ENCODE data around the gene PACC1.
"Not testable (repeated sequence)": the region's sequence is repeated elsewhere in the genome, so short reads cannot be mapped to it uniquely, and the experiment has no call there.

Gene PACC1

GRCh38 chr1:212395678-212396437 is 18.8 kb downstream of the PACC1 start:
- DNase-seq = not testable (repeated sequence)

- no peak for DNase-seq
Observed at GRCh38 chr1:212388985-212389716, 25.5 kb downstream of the PACC1 start.

GRCh38 chr1:212386029-212386428 is 28.7 kb downstream of the PACC1 start:
- no peak for DNase-seq

DNA sequence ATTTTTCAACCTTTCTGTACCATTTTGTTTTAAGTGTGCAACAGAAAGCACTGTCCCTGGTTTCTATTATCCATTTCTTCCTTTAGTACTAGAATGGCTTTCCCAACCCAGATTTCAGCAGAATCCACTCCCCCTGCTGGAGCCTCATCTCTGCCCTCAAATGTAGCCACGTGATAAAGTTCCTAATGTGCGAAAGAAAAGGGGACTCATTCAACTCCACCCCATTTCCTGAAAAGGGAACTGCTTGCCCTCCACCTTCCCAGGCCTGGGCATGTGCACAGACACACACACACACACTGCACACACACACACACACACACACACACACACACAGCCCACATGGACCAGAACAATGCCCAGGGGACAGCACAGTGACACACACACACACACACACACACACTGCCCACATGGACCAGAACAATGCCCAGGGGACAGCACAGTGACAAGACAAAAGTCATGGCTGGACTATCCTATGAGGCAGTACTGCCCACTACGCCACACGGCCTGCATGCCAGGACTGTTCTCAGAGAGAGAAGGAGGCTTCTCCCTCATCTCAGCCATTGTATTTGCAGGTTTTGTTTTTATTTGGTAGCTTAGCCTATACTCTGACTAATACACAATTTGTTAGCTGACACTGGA is 33.2 kb downstream of the PACC1 start:
- no peak for DNase-seq

DNA sequence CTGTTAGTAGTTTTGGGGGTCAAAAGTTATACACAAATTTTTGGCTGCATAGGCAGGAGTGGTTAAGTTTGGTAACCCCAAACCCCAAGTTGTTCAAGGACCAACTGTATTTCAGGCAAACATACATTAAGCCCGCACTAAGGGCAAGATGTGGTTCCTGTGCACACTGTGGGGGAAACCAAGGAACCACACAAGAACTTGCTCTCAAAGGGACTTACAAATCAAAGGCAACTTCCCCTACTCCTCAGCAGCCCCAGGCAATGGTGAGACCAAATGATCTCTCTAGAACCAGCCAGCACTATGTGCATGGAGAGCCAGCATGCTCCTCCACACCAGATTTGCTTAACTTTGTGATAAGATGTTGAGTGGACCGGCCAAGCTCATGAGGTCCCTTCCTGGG is 35.3 kb downstream of the PACC1 start:
- no peak for DNase-seq

DNA sequence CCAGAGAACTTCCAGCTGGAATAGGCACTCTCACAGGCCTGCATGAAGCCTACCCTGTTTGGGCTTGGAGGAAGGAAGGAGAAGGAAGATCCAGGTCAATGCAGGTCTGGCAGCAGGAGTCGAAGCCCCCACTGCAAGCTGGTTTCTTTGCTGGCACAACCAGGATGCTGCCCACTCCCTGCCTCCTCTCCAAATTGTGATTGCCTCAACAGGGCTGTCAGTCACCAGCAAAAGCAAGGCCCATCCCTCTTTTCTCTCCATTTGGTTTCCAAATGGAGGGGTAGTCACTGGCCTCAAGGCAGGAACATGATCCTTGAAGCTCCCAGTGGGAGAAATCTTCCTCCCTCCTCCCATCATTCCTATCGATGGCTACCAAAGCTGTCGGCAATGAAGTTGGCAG is 37.0 kb downstream of the PACC1 start:
- DNase-seq = no peak

- no peak for DNase-seq
Observed at GRCh38 chr1:212375986-212376385, 38.7 kb downstream of the PACC1 start.

GRCh38 chr1:212368073-212368484 is 46.6 kb downstream of the PACC1 start:
- peak; percentile 21 for DNase-seq

DNA sequence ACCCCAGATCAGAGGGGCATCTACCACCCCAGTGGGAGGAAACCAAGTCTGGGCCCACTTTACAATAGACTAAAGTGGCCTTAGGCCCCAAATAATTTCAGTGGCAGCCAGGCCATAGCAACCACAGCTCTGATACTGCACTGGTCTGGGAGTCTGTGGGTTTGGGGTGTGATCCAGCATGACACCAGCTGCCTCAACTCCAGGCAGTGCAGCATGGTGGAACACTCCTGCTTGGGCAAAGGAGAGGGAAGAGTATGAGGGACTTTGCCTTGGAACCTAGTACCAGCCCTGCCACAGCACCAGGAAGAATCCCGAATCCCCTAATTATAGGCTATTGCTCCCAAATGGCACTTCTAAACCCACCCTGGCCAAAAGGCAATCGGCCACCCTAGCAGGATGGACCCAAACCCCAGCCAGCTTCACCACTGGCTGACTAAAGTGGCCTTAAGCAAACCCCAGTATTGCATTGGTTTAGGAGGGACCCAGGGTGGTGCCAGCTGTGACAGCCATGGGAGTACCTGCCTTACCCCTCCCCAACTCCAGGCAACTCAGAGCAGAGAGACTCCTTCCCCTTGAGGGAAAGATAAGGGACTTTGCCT is 47.1 kb downstream of the PACC1 start:
- no peak for DNase-seq

- no peak for DNase-seq
Observed at GRCh38 chr1:212366901-212367300, 47.8 kb downstream of the PACC1 start.

- DNase-seq = no peak
Observed at GRCh38 chr1:212364985-212365384, 49.7 kb downstream of the PACC1 start.

DNA sequence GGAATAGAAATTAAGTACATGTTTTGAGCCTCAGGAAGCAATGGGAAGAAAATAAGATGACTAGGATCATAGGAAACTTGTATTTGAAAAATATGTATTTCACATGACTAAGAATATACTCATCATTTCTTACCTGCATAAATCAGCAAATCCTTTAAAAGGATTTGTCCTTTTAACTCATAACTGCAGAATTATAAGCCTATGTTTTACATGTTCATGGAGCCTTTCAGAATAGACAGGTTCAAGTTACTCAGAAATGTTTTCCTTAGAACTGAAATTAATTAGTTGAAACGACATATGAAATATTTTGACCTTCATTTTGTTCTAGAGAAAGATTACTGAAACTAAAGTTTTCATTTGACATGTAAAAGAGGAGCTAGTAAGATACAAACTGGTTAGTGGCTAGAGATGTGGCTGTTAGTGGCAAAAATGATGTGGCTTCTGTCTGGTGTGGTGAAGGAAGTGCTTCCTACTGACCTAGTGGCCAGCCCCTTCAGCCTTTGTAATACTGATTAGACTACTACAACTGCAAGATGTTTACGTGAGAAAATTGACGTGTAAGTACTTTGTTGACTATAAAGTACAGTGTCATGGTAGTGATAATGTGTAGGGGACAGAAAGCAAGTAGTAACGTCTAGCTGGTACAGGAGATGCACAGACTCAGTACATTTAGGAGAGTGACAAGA is 54.7 kb downstream of the PACC1 start:
- no peak for DNase-seq

DNA sequence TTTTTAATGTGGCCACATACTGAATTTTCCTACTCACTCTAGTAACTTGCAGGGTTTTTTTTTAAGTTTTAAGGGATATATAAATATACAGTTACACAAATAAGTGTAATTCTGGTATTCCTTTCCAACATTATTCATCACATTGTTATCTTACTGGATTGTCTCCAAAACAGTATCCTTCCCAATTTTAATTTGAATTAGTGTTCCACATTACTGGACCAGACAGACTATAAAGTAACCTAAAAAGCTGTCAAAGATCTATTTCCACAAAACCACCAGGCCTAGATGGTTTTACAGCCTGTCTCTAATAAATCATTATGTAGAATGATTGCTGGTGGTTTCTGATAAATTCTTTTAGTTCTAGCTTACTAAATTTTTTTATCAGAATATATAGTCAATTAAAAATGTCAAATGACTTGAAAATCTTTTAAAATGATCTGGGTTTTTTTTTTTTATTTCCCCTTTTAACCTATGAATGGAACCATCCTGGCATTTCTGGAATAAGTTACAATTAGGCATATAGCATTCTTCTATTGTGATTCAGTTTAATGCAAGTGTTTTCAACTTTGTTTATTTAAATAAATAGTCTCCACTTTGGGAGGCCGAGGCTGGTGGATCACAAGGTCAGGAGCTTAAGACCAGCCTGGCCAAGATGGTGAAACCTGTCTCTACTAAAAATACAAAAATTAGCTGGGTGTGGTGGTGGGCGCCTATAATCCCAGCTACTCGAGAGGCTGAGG is 59.3 kb downstream of the PACC1 start:
- no peak for DNase-seq

- DNase-seq = no peak
Observed at GRCh38 chr1:212354464-212354863, 60.2 kb downstream of the PACC1 start.

GRCh38 chr1:212353181-212353580 is 61.5 kb downstream of the PACC1 start:
- DNase-seq = no peak

- DNase-seq = no peak
Observed at GRCh38 chr1:212351588-212352362, 62.9 kb downstream of the PACC1 start.

DNA sequence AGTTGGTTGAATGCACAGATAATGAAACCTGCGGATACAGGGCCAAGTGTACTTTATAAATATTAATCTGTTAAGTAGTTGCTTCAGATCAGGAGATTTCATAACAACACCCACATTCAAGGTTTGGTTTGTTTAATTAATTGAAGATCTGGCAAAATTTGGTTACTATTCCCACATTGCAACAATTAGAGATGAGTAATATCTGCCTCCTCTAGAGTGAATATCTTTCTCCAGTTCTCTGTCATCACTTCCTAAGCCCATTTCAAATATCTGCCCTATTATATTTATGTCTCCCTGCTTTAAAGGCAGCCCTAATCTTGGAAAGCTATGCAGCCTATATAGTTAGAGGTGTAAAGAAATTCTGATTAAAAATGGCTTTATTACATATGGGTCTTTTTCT is 68.1 kb downstream of the PACC1 start:
- DNase-seq = no peak

- DNase-seq = no peak
Observed at GRCh38 chr1:212344905-212345304, 69.8 kb downstream of the PACC1 start.

GRCh38 chr1:212341090-212341489 is 73.6 kb downstream of the PACC1 start:
- no peak for DNase-seq

- DNase-seq = no peak
Observed at GRCh38 chr1:212329105-212329504, 85.6 kb downstream of the PACC1 start.

- DNase-seq = no peak
Observed at GRCh38 chr1:212328248-212328647, 86.4 kb downstream of the PACC1 start.
